GM19193 (cell line): ENCODE results near the gene UBE2H.

Source experiments
- POLR2A ChIP-seq: IDR thresholded peaks from 4 replicates; pipeline ENCODE4 v1.6.1; 2011; ENCODE audit not compliant: insufficient read depth, insufficient read length; ENCODE audit errors: extremely low read depth

UBE2H gene

GRCh38 chr7:129875160-129875559 lies 77.6 kb downstream of the UBE2H start:
- TF ChIP-seq POLR2A: no peak

DNA sequence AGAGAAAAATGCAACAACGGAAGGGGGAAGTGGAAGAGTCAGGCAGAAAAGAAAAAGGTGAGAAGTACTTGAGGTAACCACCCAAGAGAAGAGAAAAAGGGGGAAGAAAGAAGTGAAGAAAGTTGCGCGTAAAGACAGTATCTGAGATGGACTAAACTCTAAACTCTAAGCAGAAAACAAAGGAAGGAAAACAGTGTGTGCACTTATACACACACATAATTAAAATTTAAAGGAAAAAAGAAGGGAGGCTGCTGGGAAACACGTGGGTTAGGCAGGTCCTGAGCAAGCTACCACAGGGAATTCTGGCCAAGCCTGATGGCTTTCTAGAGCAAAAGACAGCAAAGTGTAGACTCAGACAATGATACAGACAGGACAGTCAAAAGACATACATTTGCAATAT lies 78.0 kb downstream of the UBE2H start:
- no peak for TF ChIP-seq POLR2A

- no peak for TF ChIP-seq POLR2A
These were observed 80.7 kb downstream of the UBE2H start for GRCh38 chr7:129872054-129872453.

GRCh38 chr7:129870668-129871067 lies 82.1 kb downstream of the UBE2H start:
- no peak for TF ChIP-seq POLR2A

DNA sequence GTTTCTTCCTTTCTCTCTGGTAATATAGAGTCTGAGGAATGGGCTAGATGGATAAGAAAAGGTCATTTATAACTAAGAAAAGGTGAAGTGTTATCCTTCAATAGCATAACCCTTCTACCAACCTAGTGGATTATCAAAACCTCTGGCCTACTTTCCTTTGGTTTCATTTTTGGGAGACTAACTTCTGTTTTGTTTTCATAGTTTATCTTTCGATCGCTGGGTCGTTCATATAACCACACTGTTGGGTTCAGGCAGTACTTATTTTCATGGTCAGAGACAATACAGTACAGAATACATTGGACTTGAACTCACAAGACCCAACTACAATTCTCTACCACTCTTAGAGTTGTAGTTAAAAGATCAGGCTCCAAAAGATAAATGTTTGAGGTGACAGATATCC lies 86.5 kb downstream of the UBE2H start:
- TF ChIP-seq POLR2A: no peak

DNA sequence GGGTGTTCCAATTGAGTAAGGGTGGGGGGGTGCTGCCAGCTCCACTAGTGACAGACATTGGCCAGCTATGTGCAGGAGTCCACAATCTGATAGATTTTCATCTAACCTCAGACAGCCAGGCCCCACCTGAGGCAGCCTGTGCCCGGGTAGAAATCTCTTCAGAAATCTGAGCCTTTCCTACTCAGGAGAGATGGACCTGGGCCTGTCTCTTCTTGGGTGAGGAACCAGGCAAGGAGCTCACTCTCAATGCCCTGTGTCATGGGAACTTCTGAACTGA lies 86.9 kb downstream of the UBE2H start:
- TF ChIP-seq POLR2A: no peak

- no peak for TF ChIP-seq POLR2A
These were observed 87.5 kb downstream of the UBE2H start for GRCh38 chr7:129865093-129865924.

- TF ChIP-seq POLR2A: no peak
These were observed 88.7 kb downstream of the UBE2H start for GRCh38 chr7:129864042-129864441.

- no peak for TF ChIP-seq POLR2A
These were observed 90.1 kb downstream of the UBE2H start for GRCh38 chr7:129862682-129863081.

GRCh38 chr7:129859183-129859582 lies 93.6 kb downstream of the UBE2H start:
- TF ChIP-seq POLR2A: no peak

DNA sequence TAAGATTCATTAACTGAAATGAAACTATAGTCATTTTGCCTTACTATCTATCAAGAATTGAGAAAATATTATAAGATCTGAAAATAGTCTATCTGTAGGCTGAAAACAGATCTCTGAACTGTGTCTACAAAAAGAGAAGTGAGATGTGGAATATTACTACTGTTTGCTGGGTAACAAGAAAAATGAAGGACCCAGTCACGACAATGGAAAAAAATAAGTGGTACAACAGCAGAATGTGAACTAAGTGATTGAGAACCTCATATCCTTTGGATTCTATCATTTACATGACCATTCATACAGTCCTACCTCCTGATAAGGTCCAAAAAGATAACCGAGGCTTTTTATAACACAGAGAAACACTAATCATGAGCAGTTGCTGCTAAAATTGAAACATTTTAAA lies 94.3 kb downstream of the UBE2H start:
- no peak for TF ChIP-seq POLR2A

DNA sequence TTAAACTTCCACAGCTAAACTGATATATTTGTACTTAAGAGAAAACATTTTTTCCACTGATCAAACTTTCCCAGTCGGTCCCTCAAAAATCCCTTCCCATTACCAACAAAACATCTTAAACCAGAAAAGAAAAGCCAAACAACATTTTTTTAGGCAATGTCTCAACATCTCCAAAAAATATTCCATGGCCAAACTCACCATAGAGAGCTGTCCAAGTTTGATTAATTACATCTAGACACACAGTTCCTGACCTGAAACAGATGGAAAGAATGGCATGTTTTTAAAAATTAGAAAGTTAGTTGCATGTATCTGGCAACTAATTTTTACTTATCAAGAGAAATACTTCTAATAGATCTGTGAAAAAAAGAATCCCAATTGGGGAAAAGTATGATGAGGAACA lies 95.4 kb downstream of the UBE2H start:
- no peak for TF ChIP-seq POLR2A

DNA sequence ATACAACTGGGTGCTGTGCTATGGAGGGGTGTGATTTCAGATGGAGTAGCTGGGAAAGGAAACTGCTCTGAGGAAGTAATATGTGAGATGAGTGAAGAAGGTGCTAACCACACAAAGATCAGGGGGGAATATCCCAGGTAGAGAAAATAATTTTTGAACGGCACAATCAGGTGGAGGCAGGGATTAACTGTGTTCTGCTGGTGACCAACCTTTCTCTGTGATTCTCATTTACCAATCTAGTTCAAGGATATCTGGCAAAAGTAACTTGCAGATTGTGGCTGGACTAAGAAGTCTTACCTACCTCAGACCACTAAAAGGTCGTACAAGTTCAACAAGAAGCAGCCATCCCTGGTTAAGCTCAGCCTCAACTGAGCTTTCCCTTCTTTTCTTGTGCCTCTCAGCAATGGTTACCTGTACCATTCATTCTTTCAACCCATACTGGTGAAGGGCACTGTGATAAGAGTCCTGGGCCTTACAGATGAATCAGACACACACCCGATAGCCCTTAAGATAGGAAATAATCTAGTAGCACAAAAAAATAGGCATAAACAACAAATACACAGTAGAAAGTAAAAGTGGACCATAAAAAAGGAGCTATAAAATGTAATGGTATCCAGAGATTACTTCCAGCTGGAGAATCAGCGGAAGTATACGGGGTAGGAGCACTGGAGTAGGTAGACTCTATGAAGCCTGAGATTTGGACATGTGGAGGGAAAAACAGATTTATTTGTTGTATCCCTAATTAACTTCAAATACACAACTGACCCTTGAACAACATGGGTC lies 96.6 kb downstream of the UBE2H start:
- no peak for TF ChIP-seq POLR2A

DNA sequence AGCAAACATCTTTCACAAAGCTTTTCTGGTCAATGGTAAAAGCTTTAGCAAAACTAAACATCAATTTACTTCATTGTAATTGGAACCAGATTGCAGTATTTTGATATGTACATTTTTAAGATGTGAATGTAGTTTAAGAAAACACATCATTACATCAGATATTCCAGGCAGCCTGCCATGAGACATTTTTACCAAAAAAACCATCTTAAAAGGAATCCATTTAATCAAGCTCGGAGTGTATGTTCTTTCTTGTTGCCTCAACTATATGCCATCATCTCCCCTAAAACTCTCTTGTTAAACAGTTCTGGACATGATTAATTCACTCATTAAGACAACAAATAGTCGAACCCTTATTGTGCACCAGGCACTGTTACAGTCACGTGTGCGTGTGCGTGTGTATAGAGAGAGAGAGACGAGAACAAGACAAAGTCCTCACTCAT lies 97.5 kb downstream of the UBE2H start:
- no peak for TF ChIP-seq POLR2A

- no peak for TF ChIP-seq POLR2A
These were observed 98.4 kb downstream of the UBE2H start for GRCh38 chr7:129854401-129854800.

- no peak for TF ChIP-seq POLR2A
These were observed 99.0 kb downstream of the UBE2H start for GRCh38 chr7:129853661-129854268.
